Kidney (tissue), 14 donors: Measurements from ENCODE around the gene CHAF1A. TPM values are rescaled to one million over a fixed set of nuclear protein-coding genes. Genes with fewer than 3 reads are reported as not detected.

Source experiments
- DNase-seq, 5 donors: peaks; one replicate each; pipeline ENCODE4 v3.0.0-alpha.2; 2013 to 2020
- FAIRE-seq: peaks from 2 replicates; lab custom pipeline; 2012; peaks lifted over from hg19 to GRCh38; lab: Jason Lieb, UNC
- H3K27ac ChIP-seq, 2 donors: one replicate each; pipeline ENCODE4 v1.7.0; 2013; ENCODE audit warnings: low read depth in 2 of 2, low read length in 2 of 2, inconsistent platforms in 1 of 2
- H3K27me3 ChIP-seq: one replicate; pipeline ENCODE4 v1.7.1; 2013; ENCODE audit warnings: low read length, inconsistent platforms; ENCODE audit not compliant: control insufficient read depth, insufficient read depth
- H3K36me3 ChIP-seq, 3 donors: one replicate each; pipeline versions ENCODE4 v1.7.0 to v1.7.1; 2013; ENCODE audit warnings: low read length in 3 of 3, control low read depth in 1 of 3, inconsistent platforms in 1 of 3; ENCODE audit not compliant: insufficient read depth in 3 of 3, control insufficient read depth in 2 of 3
- H3K4me1 ChIP-seq, 3 donors: one replicate each; pipeline versions ENCODE4 v1.7.0 to v1.7.1; 2013; ENCODE audit warnings: low read length in 3 of 3, inconsistent platforms in 1 of 3, low read depth in 1 of 3; ENCODE audit not compliant: control insufficient read depth in 2 of 3, insufficient read depth in 2 of 3
- H3K4me3 ChIP-seq, 3 donors: one replicate each; pipeline versions ENCODE4 v1.7.0 to v1.8.1; 2013; ENCODE audit warnings: low read length in 3 of 3, control low read depth in 1 of 3, inconsistent platforms in 1 of 3
- H3K9ac ChIP-seq, 3 donors: one replicate each; pipeline versions ENCODE4 v1.7.0 to v1.7.1; 2013; ENCODE audit warnings: low read length in 3 of 3, control low read depth in 1 of 3, inconsistent platforms in 1 of 3
- H3K9me3 ChIP-seq, 3 donors: one replicate each; pipeline versions ENCODE4 v1.7.0 to v1.7.1; 2013; ENCODE audit warnings: low read length in 3 of 3, control low read depth in 1 of 3, inconsistent platforms in 1 of 3; ENCODE audit not compliant: control insufficient read depth in 2 of 3, insufficient read depth in 1 of 3
- intact Hi-C: fragments of 100-400 bp; cut with DNase I; formaldehyde crosslinking; loops from one replicate; pipeline ENCODE4 v1.11.1; 2022
- polyA plus RNA-seq: library from polyadenylated mRNA; stranded (reverse); fragments of 350-450 nt; fragmentation: Illumina TruSeq; extraction: RNeasy Lipid Tissue Mini Kit (QIAGEN cat#74804); gene quantifications from one replicate; pipeline ENCODE4 v1.2.3, GENCODE V29; 2014; ENCODE audit warnings: low read depth, low replicate concordance; ENCODE audit not compliant: insufficient read depth
- total RNA-seq: library from RNA; stranded (reverse); fragmentation: NEBNext Ultra II Directional; extraction: Animal tissue kit (Norgen Biotek cat#: 25700); gene quantifications from one replicate; pipeline ENCODE4 v1.2.1, GENCODE V29; 2021
- TF ChIP-seq, protein P1 (sequence below): IDR thresholded peaks from 3 replicates; pipeline ENCODE4 v1.5.1; 2012; ENCODE audit warnings: mild to moderate bottlenecking, moderate library complexity, borderline replicate concordance; ENCODE audit not compliant: insufficient read depth; ENCODE audit errors: extremely low read depth
- donor health status: control.
- donor health status: control.
- donor health status: control.
- donor health status: control.
- donor health status: control.
- donor health status: DM: yes; HTN: yes; CAD: no.
- donor health status: Normal renal cell carcinoma (clear cell type).

The CHAF1A gene
- total and polyA plus RNA-seq, 2 donors from 2014 or later, result 2.7 to 10.0 TPM

DNA sequence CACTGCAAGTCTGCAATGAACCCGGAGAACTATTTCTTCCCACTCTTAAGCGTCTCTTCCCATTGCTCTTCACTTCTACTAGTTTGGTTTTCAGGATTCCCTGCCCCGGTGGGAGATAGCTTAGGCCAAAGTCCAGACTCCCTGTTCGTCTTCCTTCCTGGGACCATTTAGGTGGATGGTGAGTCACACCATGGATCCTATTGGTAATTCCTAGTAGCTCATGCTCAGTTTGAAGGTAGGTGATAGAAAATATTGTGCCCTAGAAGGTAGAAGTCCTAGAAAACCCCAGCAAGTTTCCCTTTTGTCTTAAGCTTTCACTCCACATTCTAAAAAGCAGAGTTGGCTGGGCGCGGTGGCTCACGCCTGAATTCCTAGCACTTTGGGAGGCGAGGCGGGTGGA is 13.8 kb downstream of the CHAF1A start:
- Histone ChIP-seq H3K9ac (no peak overlapping the region), H3K4me3 (no peak overlapping the region), H3K27ac (no peak overlapping the region), H3K9me3 (no peaks in the 10 kb centered on the region), H3K27me3 (no peaks in the 10 kb centered on the region), H3K4me1 (no peaks in the 10 kb centered on the region), H3K36me3 (no peaks in the 10 kb centered on the region)
- intact Hi-C loops, result no loop called here
- DNase-seq (no peak), FAIRE-seq (no peak)
- TF ChIP-seq, protein P1, sequence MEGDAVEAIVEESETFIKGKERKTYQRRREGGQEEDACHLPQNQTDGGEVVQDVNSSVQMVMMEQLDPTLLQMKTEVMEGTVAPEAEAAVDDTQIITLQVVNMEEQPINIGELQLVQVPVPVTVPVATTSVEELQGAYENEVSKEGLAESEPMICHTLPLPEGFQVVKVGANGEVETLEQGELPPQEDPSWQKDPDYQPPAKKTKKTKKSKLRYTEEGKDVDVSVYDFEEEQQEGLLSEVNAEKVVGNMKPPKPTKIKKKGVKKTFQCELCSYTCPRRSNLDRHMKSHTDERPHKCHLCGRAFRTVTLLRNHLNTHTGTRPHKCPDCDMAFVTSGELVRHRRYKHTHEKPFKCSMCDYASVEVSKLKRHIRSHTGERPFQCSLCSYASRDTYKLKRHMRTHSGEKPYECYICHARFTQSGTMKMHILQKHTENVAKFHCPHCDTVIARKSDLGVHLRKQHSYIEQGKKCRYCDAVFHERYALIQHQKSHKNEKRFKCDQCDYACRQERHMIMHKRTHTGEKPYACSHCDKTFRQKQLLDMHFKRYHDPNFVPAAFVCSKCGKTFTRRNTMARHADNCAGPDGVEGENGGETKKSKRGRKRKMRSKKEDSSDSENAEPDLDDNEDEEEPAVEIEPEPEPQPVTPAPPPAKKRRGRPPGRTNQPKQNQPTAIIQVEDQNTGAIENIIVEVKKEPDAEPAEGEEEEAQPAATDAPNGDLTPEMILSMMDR, result no peak

DNA sequence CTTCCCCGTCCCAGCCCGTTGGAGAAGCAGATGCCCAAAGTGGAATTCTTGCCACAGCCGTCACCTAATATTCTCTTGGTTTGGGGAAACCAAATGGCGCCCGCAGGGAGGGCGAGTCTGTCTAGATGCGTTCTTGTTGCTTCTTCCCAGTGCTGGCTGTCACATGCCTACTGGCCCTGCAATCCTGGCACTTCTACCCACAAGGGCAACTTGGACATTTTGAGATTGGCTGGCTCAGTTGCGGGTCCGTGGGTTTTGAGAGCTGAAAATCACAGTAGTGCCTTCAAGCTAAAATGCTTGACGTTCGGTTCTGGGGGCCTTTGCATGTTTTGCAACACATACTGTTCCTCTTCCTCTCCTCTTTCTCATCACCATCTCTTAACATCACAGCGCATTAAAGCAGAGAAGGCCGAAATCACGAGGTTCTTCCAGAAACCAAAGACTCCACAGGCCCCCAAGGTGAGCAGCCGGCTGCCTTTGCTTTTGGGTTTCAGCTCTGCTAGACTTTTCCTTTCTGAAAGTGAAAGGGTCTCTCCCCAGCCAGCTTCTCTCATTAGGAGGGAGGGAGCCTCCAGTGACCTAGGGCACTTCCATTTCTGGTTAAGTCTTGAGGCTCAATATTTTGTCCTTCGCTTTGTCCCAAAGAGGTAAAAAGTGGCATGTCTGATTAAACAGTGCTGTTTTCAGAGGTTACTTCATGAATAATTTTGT is 21.1 kb downstream of the CHAF1A start:
- intact Hi-C loops, result no loop called here
- Histone ChIP-seq H3K4me1 (no peaks in the 10 kb centered on the region), H3K9me3 (no peaks in the 10 kb centered on the region), H3K4me3 (no peak overlapping the region), H3K27me3 (no peaks in the 10 kb centered on the region), H3K27ac (no peak overlapping the region), H3K36me3 (peaks cover 0 to 2% (median 0%) of the 10 kb centered on the region in 3 donors), H3K9ac (no peak overlapping the region)
- FAIRE-seq, result no peak
- TF ChIP-seq, protein P1, result no peak
- DNase-seq, result no peak

DNA sequence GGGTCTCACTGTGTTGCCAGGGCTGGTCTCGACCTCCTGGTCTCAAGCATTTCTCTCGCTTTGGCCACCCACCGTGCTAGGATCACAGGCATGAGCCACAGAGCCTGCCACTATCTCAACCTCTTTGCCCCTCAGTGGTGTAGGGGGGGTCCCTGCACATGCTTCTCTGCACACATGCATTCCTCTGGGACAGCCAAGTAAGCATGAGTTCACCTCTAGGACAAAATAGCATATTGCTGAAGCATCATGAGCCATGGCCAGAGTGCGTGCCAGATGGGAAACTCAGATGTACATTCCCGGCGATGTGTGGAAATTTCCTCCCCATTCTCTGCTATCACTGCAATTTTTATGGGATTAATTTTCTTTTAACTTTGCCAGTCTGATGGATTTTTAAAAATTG is 23.1 kb downstream of the CHAF1A start:
- Histone ChIP-seq H3K36me3 (peaks cover 0 to 2% (median 0%) of the 10 kb centered on the region in 3 donors), H3K4me3 (no peak overlapping the region), H3K27ac (no peak overlapping the region), H3K9me3 (no peaks in the 10 kb centered on the region), H3K27me3 (no peaks in the 10 kb centered on the region), H3K4me1 (no peaks in the 10 kb centered on the region), H3K9ac (no peak overlapping the region)
- TF ChIP-seq, protein P1, result no peak
- intact Hi-C loops, result no loop called here
- FAIRE-seq (no peak), DNase-seq (no peak)
